ENCODE measurements around the gene SEMA4B. TPM values are rescaled to one million over a fixed set of nuclear protein-coding genes. Genes with fewer than 3 reads are reported as not detected.
A peak's percentile ranks its signal among the peaks of the same experiment; 100 is the strongest.

SEMA4B gene
- total RNA-seq, 1 experiment from 2014 or later = 73.0 TPM

GRCh38 chr15:90192961-90193786, 8.0 kb upstream of the SEMA4B start:
- no peaks in the 10 kb centered on the region for H3K9me3 Mint-ChIP-seq (ENCODE audit: low read depth, unreplicated experiment)
- CTCF ChIA-PET = interaction anchor here (0.6 to 1.5 kb wide), 5 partner anchors 8 to 346 kb away, joined by 3 to 10 read pairs (median 8); partner anchors contain the start of gene SEMA4B
- H3K27me3 Mint-ChIP-seq (ENCODE audit: unreplicated experiment) = no peaks in the 10 kb centered on the region
- no peak overlapping the region for H3K4me3 Mint-ChIP-seq (ENCODE audit: low read depth, unreplicated experiment)
- H3K36me3 Mint-ChIP-seq (ENCODE audit: insufficient read depth, unreplicated experiment) = peaks cover 4% of the 10 kb centered on the region
- no peak for TF ChIP-seq CTCF (IDR thresholded peaks at IDR 0.05; ENCODE audit: unreplicated experiment)
- no TSS peak for BruUV-seq (replicated peaks)
- no peak for DNase-seq
- intact Hi-C loops (cut with micrococcal nuclease; ENCODE audit: unreplicated experiment) = no loop called here
- H3K4me1 Mint-ChIP-seq (ENCODE audit: low read depth, unreplicated experiment) = peaks cover 32% of the 10 kb centered on the region
- H3K27ac Mint-ChIP-seq (ENCODE audit: unreplicated experiment) = no peak overlapping the region

GRCh38 chr15:90194655-90195054, 6.5 kb upstream of the SEMA4B start:
- H3K9me3 Mint-ChIP-seq (ENCODE audit: low read depth, unreplicated experiment) = no peaks in the 10 kb centered on the region
- TF ChIP-seq CTCF (IDR thresholded peaks at IDR 0.05; ENCODE audit: unreplicated experiment) = no peak
- no peak overlapping the region for H3K27ac Mint-ChIP-seq (ENCODE audit: unreplicated experiment)
- H3K27me3 Mint-ChIP-seq (ENCODE audit: unreplicated experiment) = no peaks in the 10 kb centered on the region
- intact Hi-C loops (cut with micrococcal nuclease; ENCODE audit: unreplicated experiment) = no loop called here
- DNase-seq = no peak
- H3K36me3 Mint-ChIP-seq (ENCODE audit: insufficient read depth, unreplicated experiment) = peaks cover 4% of the 10 kb centered on the region
- peaks cover 42% of the 10 kb centered on the region for H3K4me1 Mint-ChIP-seq (ENCODE audit: low read depth, unreplicated experiment)
- CTCF ChIA-PET = no interaction called here
- no TSS peak for BruUV-seq (replicated peaks)
- no peak overlapping the region for H3K4me3 Mint-ChIP-seq (ENCODE audit: low read depth, unreplicated experiment)

- H3K27ac Mint-ChIP-seq (ENCODE audit: unreplicated experiment) = no peak overlapping the region
- peaks cover 23% of the 10 kb centered on the region for H3K36me3 Mint-ChIP-seq (ENCODE audit: insufficient read depth, unreplicated experiment)
- intact Hi-C loops (cut with micrococcal nuclease; ENCODE audit: unreplicated experiment) = no loop called here
- no peaks in the 10 kb centered on the region for H3K9me3 Mint-ChIP-seq (ENCODE audit: low read depth, unreplicated experiment)
- CTCF ChIA-PET = interaction anchor here (0.6 to 3.5 kb wide), 5 partner anchors 8 to 68 kb away, joined by 3 to 13 read pairs (median 6); no protein-coding TSS in a partner anchor
- BruUV-seq (replicated peaks) = TSS peak; percentile 55
- TF ChIP-seq CTCF (IDR thresholded peaks at IDR 0.05; ENCODE audit: unreplicated experiment) = no peak
- H3K27me3 Mint-ChIP-seq (ENCODE audit: unreplicated experiment) = no peaks in the 10 kb centered on the region
- H3K4me1 Mint-ChIP-seq (ENCODE audit: low read depth, unreplicated experiment) = peaks cover 19% of the 10 kb centered on the region
- peak overlapping the region; percentile 73 for H3K4me3 Mint-ChIP-seq (ENCODE audit: low read depth, unreplicated experiment)
- no peak for DNase-seq
These were observed 498 bp upstream of the SEMA4B start for GRCh38 chr15:90200534-90201129.

- CTCF ChIA-PET = interaction anchor here (0.7 to 3.5 kb wide), 3 partner anchors 11 to 980 kb away, joined by 3 to 13 read pairs (median 6); no protein-coding TSS in a partner anchor
- Mint-ChIP-seq H3K27ac (ENCODE audit: unreplicated experiment) (peak overlapping the region; percentile 52), H3K27me3 (ENCODE audit: unreplicated experiment) (no peaks in the 10 kb centered on the region), H3K9me3 (ENCODE audit: low read depth, unreplicated experiment) (no peaks in the 10 kb centered on the region), H3K4me1 (ENCODE audit: low read depth, unreplicated experiment) (peaks cover 19% of the 10 kb centered on the region), H3K4me3 (ENCODE audit: low read depth, unreplicated experiment) (peak overlapping the region; percentile 73), H3K36me3 (ENCODE audit: insufficient read depth, unreplicated experiment) (peaks cover 34% of the 10 kb centered on the region)
- DNase-seq = peak; percentile 20
- TF ChIP-seq CTCF (IDR thresholded peaks at IDR 0.05; ENCODE audit: unreplicated experiment) = no peak
- no TSS peak for BruUV-seq (replicated peaks)
- intact Hi-C loops (cut with micrococcal nuclease; ENCODE audit: unreplicated experiment) = no loop called here
These were observed 830 bp downstream of the SEMA4B start for GRCh38 chr15:90201944-90202375.
